KMS-11 (cell line): ENCODE measurements around the gene LDB2.

Source experiments
- H2AFZ ChIP-seq: fragments of 200-600 bp; sonication (generic); 2 replicates; pipeline ENCODE4 v1.6.1; 2016; ENCODE audit warnings: antibody characterized with exemption, mixed run types, low read depth
- H3K27ac ChIP-seq: fragments of 200-600 bp; sonication (generic); 2 replicates; pipeline ENCODE4 v1.6.1; 2016; ENCODE audit warnings: mild to moderate bottlenecking, mixed run types
- H3K27me3 ChIP-seq: fragments of 200-600 bp; sonication (generic); 2 replicates; pipeline ENCODE4 v1.6.1; 2017; ENCODE audit warnings: mild to moderate bottlenecking, low read depth, mixed run types, moderate library complexity; ENCODE audit not compliant: insufficient read depth
- H3K36me3 ChIP-seq: fragments of 200-600 bp; sonication (generic); 2 replicates; pipeline ENCODE4 v1.6.1; 2017; ENCODE audit warnings: mild to moderate bottlenecking, mixed run types; ENCODE audit not compliant: insufficient read depth
- H3K4me1 ChIP-seq: fragments of 200-600 bp; sonication (generic); 2 replicates; pipeline ENCODE4 v1.6.1; 2016; ENCODE audit warnings: mild to moderate bottlenecking, low read depth, mixed run types; ENCODE audit not compliant: poor library complexity, severe bottlenecking
- H3K4me2 ChIP-seq: fragments of 200-600 bp; sonication (generic); 2 replicates; pipeline ENCODE4 v1.7.0; 2016; ENCODE audit warnings: mild to moderate bottlenecking, mixed run types
- H3K4me3 ChIP-seq: fragments of 200-600 bp; sonication (generic); IDR thresholded peaks from 2 replicates; pipeline ENCODE4 v1.6.1; 2017; ENCODE audit warnings: low read depth, low read length, mixed read lengths; ENCODE audit not compliant: insufficient read depth
- H3K79me2 ChIP-seq: fragments of 200-600 bp; sonication (generic); 2 replicates; pipeline ENCODE4 v1.6.1; 2016; ENCODE audit warnings: low read depth, mixed run types; ENCODE audit not compliant: insufficient read depth
- H3K9ac ChIP-seq: fragments of 200-600 bp; sonication (generic); 2 replicates; pipeline ENCODE4 v1.6.1; 2016; ENCODE audit warnings: mild to moderate bottlenecking, mixed run types
- H4K20me1 ChIP-seq: fragments of 200-600 bp; sonication (generic); 2 replicates; pipeline ENCODE4 v1.6.1; 2016; ENCODE audit warnings: mild to moderate bottlenecking, mixed run types; ENCODE audit not compliant: insufficient read depth
- CTCF ChIP-seq: fragments of 200-600 bp; sonication (generic); conservative IDR thresholded peaks from 2 replicates; pipeline ENCODE4 v1.6.1; 2017; ENCODE audit warnings: low read depth, mild to moderate bottlenecking, antibody characterized with exemption, low read length, moderate library complexity, mixed read lengths

LDB2 gene

DNA sequence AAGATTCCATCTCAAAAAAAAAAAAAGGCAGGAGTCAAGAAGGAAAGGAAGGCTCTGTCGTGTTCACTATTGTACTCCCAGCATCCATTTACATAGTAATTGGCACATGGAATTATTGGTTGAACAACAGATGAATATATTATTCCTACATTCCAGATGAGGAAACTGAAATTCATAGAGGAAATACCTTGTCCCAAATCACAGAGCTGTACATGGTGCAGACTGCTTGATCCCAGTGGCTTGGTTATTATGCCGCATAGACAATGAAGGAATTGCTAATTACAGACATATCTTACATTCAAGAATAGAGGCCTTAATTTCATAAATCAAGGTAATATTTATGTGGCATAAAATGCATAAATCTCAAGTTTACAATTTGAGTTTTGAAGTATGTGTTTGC, 63.6 kb downstream of the LDB2 start:
- no peak overlapping the region for H2AFZ ChIP-seq
- no peak overlapping the region for H3K27ac ChIP-seq
- no peaks in the 10 kb centered on the region for H4K20me1 ChIP-seq
- no peak overlapping the region for H3K4me3 ChIP-seq
- H3K36me3 ChIP-seq: no peaks in the 10 kb centered on the region
- no peaks in the 10 kb centered on the region for H3K4me1 ChIP-seq
- no peak for TF ChIP-seq CTCF
- no peaks in the 10 kb centered on the region for H3K79me2 ChIP-seq
- no peak overlapping the region for H3K9ac ChIP-seq
- H3K27me3 ChIP-seq: no peaks in the 10 kb centered on the region
- no peak overlapping the region for H3K4me2 ChIP-seq

DNA sequence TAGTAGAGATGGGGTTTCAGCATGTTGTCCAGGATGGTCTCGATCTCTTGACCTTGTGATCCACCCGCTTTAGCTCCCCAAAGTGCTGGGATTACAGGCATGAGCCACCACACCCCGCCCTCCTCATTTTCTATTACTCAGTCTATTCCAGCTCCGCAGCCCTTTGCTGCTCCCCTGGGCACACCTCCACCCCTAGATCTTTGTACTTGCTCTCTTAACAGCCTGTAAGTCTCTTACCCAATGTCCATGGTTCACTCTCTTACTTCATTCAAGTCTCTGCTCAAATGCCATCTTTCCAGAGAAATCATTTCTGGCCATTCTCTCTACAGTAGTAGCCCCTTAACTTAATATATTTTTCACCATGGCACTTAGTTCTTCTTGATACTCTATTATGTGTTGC, 64.7 kb downstream of the LDB2 start:
- H3K4me3 ChIP-seq: no peak overlapping the region
- no peak overlapping the region for H3K4me2 ChIP-seq
- no peaks in the 10 kb centered on the region for H3K79me2 ChIP-seq
- TF ChIP-seq CTCF: no peak
- no peak overlapping the region for H3K9ac ChIP-seq
- H2AFZ ChIP-seq: no peak overlapping the region
- H4K20me1 ChIP-seq: no peaks in the 10 kb centered on the region
- no peaks in the 10 kb centered on the region for H3K27me3 ChIP-seq
- no peak overlapping the region for H3K27ac ChIP-seq
- H3K36me3 ChIP-seq: no peaks in the 10 kb centered on the region
- H3K4me1 ChIP-seq: no peaks in the 10 kb centered on the region

DNA sequence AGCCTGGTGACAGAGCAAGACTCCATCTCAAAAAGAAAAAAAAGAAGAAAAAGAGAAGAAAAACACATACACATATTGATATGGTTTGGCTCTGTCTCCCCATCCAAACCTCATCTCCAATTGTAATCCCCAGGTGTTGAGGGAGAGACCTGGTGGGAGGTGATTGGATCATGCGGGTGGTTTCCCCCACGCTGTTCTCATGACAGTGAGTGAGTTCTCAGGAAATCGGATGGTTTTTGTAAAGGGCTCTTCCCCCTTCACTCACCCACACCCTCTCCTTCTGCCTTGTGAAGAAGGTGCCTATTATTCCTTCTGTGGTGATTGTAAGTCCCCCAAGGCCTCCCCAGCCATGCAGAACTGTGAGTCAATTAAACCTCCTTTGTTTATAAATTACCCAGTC, 68.4 kb downstream of the LDB2 start:
- Histone ChIP-seq H3K4me1 (no peaks in the 10 kb centered on the region), H3K9ac (no peak overlapping the region), H3K27me3 (no peaks in the 10 kb centered on the region), H4K20me1 (no peaks in the 10 kb centered on the region), H3K27ac (no peak overlapping the region), H3K79me2 (no peaks in the 10 kb centered on the region), H3K4me2 (no peak overlapping the region), H2AFZ (no peak overlapping the region), H3K4me3 (no peak overlapping the region), H3K36me3 (no peaks in the 10 kb centered on the region)
- TF ChIP-seq CTCF: no peak

DNA sequence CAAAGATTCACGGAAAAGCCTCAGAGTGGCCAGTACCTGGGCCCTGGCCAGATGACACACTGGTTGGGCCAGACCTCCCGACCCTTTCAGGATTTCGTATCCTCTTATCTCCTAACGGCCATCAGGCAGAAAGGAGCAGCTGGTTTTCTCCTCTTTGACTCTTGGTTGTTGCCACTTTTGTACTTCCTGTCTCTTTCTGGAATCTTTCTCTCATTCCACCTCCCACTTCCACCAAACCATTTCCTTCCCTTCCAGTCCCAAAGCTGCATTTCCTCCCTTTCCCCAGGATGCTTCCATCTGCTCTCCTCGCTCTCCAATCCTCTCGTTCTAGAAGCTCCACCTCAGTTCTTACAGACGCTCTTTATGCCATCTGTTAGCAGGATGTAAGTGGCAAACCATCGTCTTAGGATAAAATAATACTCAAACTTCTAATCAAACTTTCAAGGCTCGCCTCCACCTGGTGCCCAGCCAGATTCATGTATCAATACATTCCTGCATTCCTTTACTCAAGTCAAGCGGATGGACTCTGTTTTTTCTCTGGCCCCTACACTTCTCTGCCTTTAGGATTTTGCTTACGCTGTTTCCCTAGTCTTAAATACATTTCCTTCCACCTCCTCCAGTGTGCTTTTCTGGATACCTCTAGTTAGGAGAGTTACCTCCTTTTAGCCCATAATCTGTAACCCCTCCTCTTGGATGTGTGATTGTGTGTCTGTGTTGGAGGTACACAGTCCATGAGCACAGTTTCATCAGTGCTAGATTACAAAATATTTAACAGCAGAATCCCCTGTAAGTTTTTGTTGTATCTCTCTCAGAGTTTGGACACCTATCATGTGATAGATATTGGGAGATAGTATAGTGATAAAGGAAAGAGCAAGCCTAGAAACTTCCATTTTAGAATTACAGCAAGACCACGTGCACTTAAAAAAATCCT, 70.4 kb downstream of the LDB2 start:
- Histone ChIP-seq H3K9ac (no peak overlapping the region), H3K4me2 (no peak overlapping the region), H3K27ac (no peak overlapping the region), H3K27me3 (no peaks in the 10 kb centered on the region), H3K4me1 (no peaks in the 10 kb centered on the region), H3K36me3 (no peaks in the 10 kb centered on the region), H3K79me2 (no peaks in the 10 kb centered on the region), H2AFZ (no peak overlapping the region), H3K4me3 (no peak overlapping the region), H4K20me1 (no peaks in the 10 kb centered on the region)
- no peak for TF ChIP-seq CTCF
